ENCODE measurements around the gene ADH1A. TPM values are rescaled to one million over a fixed set of nuclear protein-coding genes. Genes with fewer than 3 reads are reported as not detected.
"Not testable (repeated sequence)": the region's sequence is repeated elsewhere in the genome, so short reads cannot be mapped to it uniquely, and the experiment has no call there.

Gene ADH1A
- total and polyA plus RNA-seq, 12 donors = 0.21 to 1.00 (median 0.78) TPM; not detected in 8

- ATAC-seq (peak; percentile 13 to 90 (median 77)), DNase-seq (no peak)
- 89 to 92% methylated on average over 1 of the region's 1 CpG for WGBS, 2 donors
- H3K4me1 ChIP-seq = peaks cover 0 to 25% (median 17%) of the 10 kb centered on the region in 9 donors
- no peaks in the 10 kb centered on the region for H3K36me3 ChIP-seq
- no peak for TF ChIP-seq CTCF (IDR thresholded peaks at IDR 0.05)
- peak overlapping the region in 9 of 10 donors; percentile 22 to 69 (median 55) for H3K27ac ChIP-seq
- peaks cover 0 to 21% (median 0%) of the 10 kb centered on the region in 11 donors for H3K9me3 ChIP-seq
- H3K27me3 ChIP-seq = no peaks in the 10 kb centered on the region
- intact Hi-C loops (cut with DNase I) = loop anchor here in 1 of 10 donors (10.0 kb wide), 2 partner anchors 61 to 119 kb away; no protein-coding TSS in a partner anchor
- H3K4me3 ChIP-seq = no peak overlapping the region
These were observed 33.0 kb upstream of the ADH1A start for GRCh38 chr4:99323756-99324155.

GRCh38 chr4:99321241-99322191 is 30.7 kb upstream of the ADH1A start, which contains the start of gene ADH1B:
TSS of gene ADH1B (minus strand) at chr4:99321401. CDS start at chr4:99321331, 70 bp downstream.
- peak within 1 kb of the TSS in 4 of 10 donors; percentile 0 to 38 (median 16) for H3K27ac ChIP-seq
- peaks cover 0 to 7% (median 0%) of the 10 kb centered on the region in 11 donors for H3K9me3 ChIP-seq
- intact Hi-C loops (cut with DNase I) = loop anchor here in 1 of 10 donors (10.0 kb wide), 2 partner anchors 63 to 117 kb away; no protein-coding TSS in a partner anchor
- no peak for DNase-seq
- H3K4me3 ChIP-seq = peak within 1 kb of the TSS in 8 of 10 donors; percentile 1 to 27 (median 17)
- H3K27me3 ChIP-seq = no peaks in the 10 kb centered on the region
- H3K4me1 ChIP-seq = peaks cover 0 to 25% (median 17%) of the 10 kb centered on the region in 9 donors
- no peak for ATAC-seq
- no peak for TF ChIP-seq CTCF (IDR thresholded peaks at IDR 0.05)
- 32 to 49% methylated on average over 8 of the region's 8 CpGs for WGBS, 2 donors
- H3K36me3 ChIP-seq = no peaks in the 10 kb centered on the region

- H3K36me3 ChIP-seq, DNase-seq, ATAC-seq, H3K4me3 ChIP-seq, H3K27me3 ChIP-seq, H3K27ac ChIP-seq, H3K9me3 ChIP-seq, H3K4me1 ChIP-seq: not testable (repeated sequence)
- intact Hi-C loops (cut with DNase I) = loop anchor here in 1 of 10 donors (5.0 kb wide), 1 partner anchor 84 kb away; no protein-coding TSS in a partner anchor
- 85 to 91% methylated on average over 8 of the region's 8 CpGs for WGBS, 2 donors
These were observed 27.0 kb upstream of the ADH1A start for GRCh38 chr4:99317811-99318210.

GRCh38 chr4:99317354-99317753 is 26.6 kb upstream of the ADH1A start:
- Histone ChIP-seq H3K36me3 (no peaks in the 10 kb centered on the region), H3K27ac (peak overlapping the region in 1 of 10 donors; percentile 2), H3K4me3 (no peak overlapping the region), H3K27me3 (no peaks in the 10 kb centered on the region), H3K4me1 (no peaks in the 10 kb centered on the region), H3K9me3 (no peaks in the 10 kb centered on the region)
- 74 to 87% methylated on average over 3 of the region's 3 CpGs for WGBS, 2 donors
- no peak for TF ChIP-seq CTCF (IDR thresholded peaks at IDR 0.05)
- no peak for DNase-seq
- ATAC-seq = no peak
- intact Hi-C loops (cut with DNase I) = loop anchor here in 1 of 10 donors (5.0 kb wide), 1 partner anchor 85 kb away; no protein-coding TSS in a partner anchor
